ENCODE results near the gene MMP24.
A peak's percentile ranks its signal among the peaks of the same experiment; 100 is the strongest.

MMP24 gene

GRCh38 chr20:35293303-35294292 is 67.1 kb downstream of the MMP24 start:
- H3K4me3 ChIP-seq (ENCODE audit: low read depth, low read length): no peak overlapping the region
- TF ChIP-seq, protein P1, sequence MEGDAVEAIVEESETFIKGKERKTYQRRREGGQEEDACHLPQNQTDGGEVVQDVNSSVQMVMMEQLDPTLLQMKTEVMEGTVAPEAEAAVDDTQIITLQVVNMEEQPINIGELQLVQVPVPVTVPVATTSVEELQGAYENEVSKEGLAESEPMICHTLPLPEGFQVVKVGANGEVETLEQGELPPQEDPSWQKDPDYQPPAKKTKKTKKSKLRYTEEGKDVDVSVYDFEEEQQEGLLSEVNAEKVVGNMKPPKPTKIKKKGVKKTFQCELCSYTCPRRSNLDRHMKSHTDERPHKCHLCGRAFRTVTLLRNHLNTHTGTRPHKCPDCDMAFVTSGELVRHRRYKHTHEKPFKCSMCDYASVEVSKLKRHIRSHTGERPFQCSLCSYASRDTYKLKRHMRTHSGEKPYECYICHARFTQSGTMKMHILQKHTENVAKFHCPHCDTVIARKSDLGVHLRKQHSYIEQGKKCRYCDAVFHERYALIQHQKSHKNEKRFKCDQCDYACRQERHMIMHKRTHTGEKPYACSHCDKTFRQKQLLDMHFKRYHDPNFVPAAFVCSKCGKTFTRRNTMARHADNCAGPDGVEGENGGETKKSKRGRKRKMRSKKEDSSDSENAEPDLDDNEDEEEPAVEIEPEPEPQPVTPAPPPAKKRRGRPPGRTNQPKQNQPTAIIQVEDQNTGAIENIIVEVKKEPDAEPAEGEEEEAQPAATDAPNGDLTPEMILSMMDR (IDR thresholded peaks at IDR 0.05; ENCODE audit: low read depth, low read length): no peak
- DNase-seq (ENCODE audit: low read depth, low spot score): no peak
- in situ Hi-C loops (cut with HindIII; ENCODE audit: low sequenced_read_pairs): no loop called here

DNA sequence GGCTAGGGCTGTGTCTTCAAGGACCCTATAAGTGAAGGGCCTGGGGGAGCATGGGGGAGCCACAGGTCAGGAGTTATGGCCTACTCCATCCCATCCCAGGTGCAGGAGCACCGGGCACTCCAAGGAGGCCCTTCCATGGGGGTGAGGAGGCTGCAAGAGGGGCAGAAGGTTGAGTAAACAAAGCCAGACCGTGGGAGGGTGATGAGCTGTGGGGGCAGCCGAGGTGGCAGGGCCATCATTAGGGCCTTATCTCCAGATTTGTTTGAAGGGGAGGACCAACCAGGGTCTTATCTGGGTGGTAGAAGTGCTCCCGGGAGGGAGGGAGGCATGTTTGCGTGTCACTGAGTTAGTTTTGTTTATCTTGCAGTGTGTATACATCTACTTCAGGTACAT is 67.8 kb downstream of the MMP24 start:
- TF ChIP-seq, protein P1 (IDR thresholded peaks at IDR 0.05; ENCODE audit: low read depth, low read length): no peak
- no peak for DNase-seq (ENCODE audit: low read depth, low spot score)
- H3K4me3 ChIP-seq (ENCODE audit: low read depth, low read length): no peak overlapping the region
- in situ Hi-C loops (cut with HindIII; ENCODE audit: low sequenced_read_pairs): no loop called here

DNA sequence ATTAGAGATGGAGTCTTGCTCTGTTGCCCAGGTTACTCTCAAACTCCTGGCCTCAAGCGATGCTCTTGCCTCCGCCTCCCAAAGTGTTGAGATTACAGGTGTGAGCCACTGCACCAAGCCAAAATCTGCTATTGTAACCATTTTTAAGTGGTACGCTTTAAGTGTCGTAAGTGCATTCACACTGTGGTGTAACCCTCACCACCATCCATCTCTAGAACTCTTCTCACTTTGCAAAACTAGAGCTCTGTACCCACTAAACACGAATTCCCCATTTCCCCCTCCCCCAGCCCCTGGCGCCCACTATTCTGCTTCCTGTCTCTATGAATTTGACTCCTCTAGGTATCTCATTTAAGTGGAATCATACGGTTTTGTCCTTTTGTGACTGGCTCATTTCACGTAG is 68.6 kb downstream of the MMP24 start:
- TF ChIP-seq, protein P1 (IDR thresholded peaks at IDR 0.05; ENCODE audit: low read depth, low read length): no peak
- H3K4me3 ChIP-seq (ENCODE audit: low read depth, low read length): no peak overlapping the region
- in situ Hi-C loops (cut with HindIII; ENCODE audit: low sequenced_read_pairs): no loop called here
- DNase-seq (ENCODE audit: low read depth, low spot score): no peak

- TF ChIP-seq, protein P1 (IDR thresholded peaks at IDR 0.05; ENCODE audit: low read depth, low read length): no peak
- in situ Hi-C loops (cut with HindIII; ENCODE audit: low sequenced_read_pairs): no loop called here
- no peak for DNase-seq (ENCODE audit: low read depth, low spot score)
- H3K4me3 ChIP-seq (ENCODE audit: low read depth, low read length): no peak overlapping the region
These were observed 69.2 kb downstream of the MMP24 start for GRCh38 chr20:35295674-35296073.

DNA sequence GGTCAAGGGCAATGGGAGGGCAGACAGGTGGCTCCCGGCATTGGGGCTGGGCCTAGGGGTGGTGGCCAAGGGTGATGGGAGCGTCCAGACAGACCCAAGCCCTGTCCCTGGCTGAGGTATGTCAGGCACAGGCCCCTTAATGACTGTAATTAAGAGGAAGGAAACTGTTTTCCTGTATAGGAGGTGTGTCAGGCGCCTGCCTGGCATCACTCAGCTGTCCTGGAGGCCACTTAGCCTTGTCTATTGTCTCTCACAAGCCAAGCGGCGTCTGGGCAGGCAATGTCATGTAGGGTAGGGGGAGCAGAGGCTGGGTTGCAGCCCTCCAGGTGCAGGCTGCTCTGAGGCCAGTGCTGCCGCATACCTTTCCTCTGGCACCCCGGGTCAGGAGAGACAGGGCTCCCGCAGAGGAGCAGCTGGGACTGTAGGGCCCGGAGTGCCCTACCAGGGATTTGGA is 69.6 kb downstream of the MMP24 start:
- DNase-seq (ENCODE audit: low read depth, low spot score): no peak
- in situ Hi-C loops (cut with HindIII; ENCODE audit: low sequenced_read_pairs): no loop called here
- TF ChIP-seq, protein P1 (IDR thresholded peaks at IDR 0.05; ENCODE audit: low read depth, low read length): no peak
- no peak overlapping the region for H3K4me3 ChIP-seq (ENCODE audit: low read depth, low read length)

- TF ChIP-seq, protein P1 (IDR thresholded peaks at IDR 0.05; ENCODE audit: low read depth, low read length): peak; percentile 6
- H3K4me3 ChIP-seq (ENCODE audit: low read depth, low read length): no peak overlapping the region
- DNase-seq (ENCODE audit: low read depth, low spot score): no peak
- in situ Hi-C loops (cut with HindIII; ENCODE audit: low sequenced_read_pairs): no loop called here
These were observed 70.7 kb downstream of the MMP24 start for GRCh38 chr20:35297155-35297554.

Data from astrocyte of the spinal cord (primary cell).